ENCODE results near the gene IRF3.
A peak's percentile ranks its signal among the peaks of the same experiment; 100 is the strongest.

- peak; percentile 90 to 98 for TF ChIP-seq CTCF (conservative IDR thresholded peaks at IDR 0.05 in 1 of 2, IDR thresholded peaks at IDR 0.05 in 1 of 2; ENCODE audit: low read depth in 1 of 2, low read length in 2 of 2)
- TF ChIP-seq EZH2 (IDR thresholded peaks at IDR 0.05; ENCODE audit: low read length, missing control alignments), result no peak
Observed at GRCh38 chr19:49680421-49681351, 15.0 kb upstream of the IRF3 start.
